Measurements from ENCODE around the gene GAB1.
"Not testable (repeated sequence)": the region's sequence is repeated elsewhere in the genome, so short reads cannot be mapped to it uniquely, and the experiment has no call there.

Gene GAB1

GRCh38 chr4:143344041-143344440 lies 7.4 kb downstream of the GAB1 start:
- H3K4me3 ChIP-seq (ENCODE audit: low read depth, low read length): no peak overlapping the region
- DNase-seq (ENCODE audit: low read depth): no peak
- TF ChIP-seq POLR2A (IDR thresholded peaks at IDR 0.05; ENCODE audit: extremely low read depth, insufficient read length) (no peak), MYC (IDR thresholded peaks at IDR 0.05; ENCODE audit: low read depth, low read length) (no peak), MAX (IDR thresholded peaks at IDR 0.05; ENCODE audit: low read depth, low read length) (no peak), CTCF (IDR thresholded peaks at IDR 0.05; ENCODE audit: low read depth, low read length) (no peak)

GRCh38 chr4:143344774-143345173 lies 8.1 kb downstream of the GAB1 start:
- H3K4me3 ChIP-seq (ENCODE audit: low read depth, low read length): no peak overlapping the region
- no peak for TF ChIP-seq POLR2A (IDR thresholded peaks at IDR 0.05; ENCODE audit: extremely low read depth, insufficient read length)
- no peak for TF ChIP-seq CTCF (IDR thresholded peaks at IDR 0.05; ENCODE audit: low read depth, low read length)
- TF ChIP-seq MYC (IDR thresholded peaks at IDR 0.05; ENCODE audit: low read depth, low read length): no peak
- TF ChIP-seq MAX (IDR thresholded peaks at IDR 0.05; ENCODE audit: low read depth, low read length): no peak
- no peak for DNase-seq (ENCODE audit: low read depth)

GRCh38 chr4:143345356-143345755 lies 8.7 kb downstream of the GAB1 start:
- DNase-seq (ENCODE audit: low read depth): no peak
- TF ChIP-seq CTCF (IDR thresholded peaks at IDR 0.05; ENCODE audit: low read depth, low read length): no peak
- TF ChIP-seq MAX (IDR thresholded peaks at IDR 0.05; ENCODE audit: low read depth, low read length): no peak
- no peak for TF ChIP-seq POLR2A (IDR thresholded peaks at IDR 0.05; ENCODE audit: extremely low read depth, insufficient read length)
- TF ChIP-seq MYC (IDR thresholded peaks at IDR 0.05; ENCODE audit: low read depth, low read length): no peak
- no peak overlapping the region for H3K4me3 ChIP-seq (ENCODE audit: low read depth, low read length)

DNA sequence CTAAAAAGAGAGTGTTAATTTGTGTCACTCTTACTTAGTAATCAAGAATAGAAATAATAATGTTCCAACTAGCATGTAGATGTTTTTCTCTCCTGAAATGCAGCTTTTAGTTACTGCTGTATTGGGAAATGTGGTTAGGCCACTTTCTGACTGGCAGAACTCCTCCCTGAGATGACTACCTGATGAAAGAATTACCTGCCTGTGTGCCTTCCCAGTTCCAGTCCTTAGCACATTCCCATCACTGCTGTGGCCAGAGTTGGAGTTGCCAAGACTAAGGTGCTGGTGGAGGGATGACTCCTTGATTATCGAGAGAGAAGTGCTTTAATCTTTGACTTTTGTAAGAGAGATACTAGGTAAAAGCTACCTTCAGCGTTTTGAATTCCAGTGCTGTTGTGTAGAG lies 9.5 kb downstream of the GAB1 start:
- TF ChIP-seq MYC (IDR thresholded peaks at IDR 0.05; ENCODE audit: low read depth, low read length): no peak
- no peak for TF ChIP-seq CTCF (IDR thresholded peaks at IDR 0.05; ENCODE audit: low read depth, low read length)
- no peak for TF ChIP-seq MAX (IDR thresholded peaks at IDR 0.05; ENCODE audit: low read depth, low read length)
- TF ChIP-seq POLR2A (IDR thresholded peaks at IDR 0.05; ENCODE audit: extremely low read depth, insufficient read length): no peak
- DNase-seq (ENCODE audit: low read depth): no peak
- no peak overlapping the region for H3K4me3 ChIP-seq (ENCODE audit: low read depth, low read length)

- DNase-seq (ENCODE audit: low read depth): no peak
- no peak for TF ChIP-seq MAX (IDR thresholded peaks at IDR 0.05; ENCODE audit: low read depth, low read length)
- no peak for TF ChIP-seq POLR2A (IDR thresholded peaks at IDR 0.05; ENCODE audit: extremely low read depth, insufficient read length)
- no peak overlapping the region for H3K4me3 ChIP-seq (ENCODE audit: low read depth, low read length)
Observed at GRCh38 chr4:143347484-143348111, 10.9 kb downstream of the GAB1 start.

GRCh38 chr4:143348233-143349077 lies 11.8 kb downstream of the GAB1 start:
- DNase-seq (ENCODE audit: low read depth): no peak
- H3K4me3 ChIP-seq (ENCODE audit: low read depth, low read length): no peak overlapping the region
- TF ChIP-seq CTCF (IDR thresholded peaks at IDR 0.05; ENCODE audit: low read depth, low read length): no peak
- TF ChIP-seq POLR2A (IDR thresholded peaks at IDR 0.05; ENCODE audit: extremely low read depth, insufficient read length): no peak

GRCh38 chr4:143349858-143350527 lies 13.3 kb downstream of the GAB1 start:
- DNase-seq (ENCODE audit: low read depth); H3K4me3 ChIP-seq (ENCODE audit: low read depth, low read length): not testable (repeated sequence)
